NCI-H748 treated with DMSO at 0.1 percent for 48 hours (cell line): ENCODE data around the gene SLC6A17.

ENCODE experiments used
- DNase-seq: peaks from one replicate; lab custom pipeline; 2025; lab: John Stamatoyannopoulos, UW

Gene SLC6A17

DNA sequence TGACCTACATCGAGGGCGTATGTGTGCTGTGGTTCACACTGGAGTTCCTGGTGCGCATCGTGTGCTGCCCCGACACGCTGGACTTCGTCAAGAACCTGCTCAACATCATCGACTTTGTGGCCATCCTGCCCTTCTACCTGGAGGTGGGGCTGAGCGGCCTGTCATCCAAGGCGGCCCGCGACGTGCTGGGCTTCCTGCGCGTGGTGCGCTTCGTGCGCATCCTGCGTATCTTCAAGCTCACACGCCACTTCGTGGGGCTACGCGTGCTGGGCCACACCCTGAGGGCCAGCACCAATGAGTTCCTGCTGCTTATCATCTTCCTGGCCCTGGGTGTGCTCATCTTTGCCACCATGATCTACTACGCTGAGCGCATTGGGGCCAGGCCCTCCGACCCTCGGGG is 72.8 kb downstream of the SLC6A17 start:
- no peak for DNase-seq

DNA sequence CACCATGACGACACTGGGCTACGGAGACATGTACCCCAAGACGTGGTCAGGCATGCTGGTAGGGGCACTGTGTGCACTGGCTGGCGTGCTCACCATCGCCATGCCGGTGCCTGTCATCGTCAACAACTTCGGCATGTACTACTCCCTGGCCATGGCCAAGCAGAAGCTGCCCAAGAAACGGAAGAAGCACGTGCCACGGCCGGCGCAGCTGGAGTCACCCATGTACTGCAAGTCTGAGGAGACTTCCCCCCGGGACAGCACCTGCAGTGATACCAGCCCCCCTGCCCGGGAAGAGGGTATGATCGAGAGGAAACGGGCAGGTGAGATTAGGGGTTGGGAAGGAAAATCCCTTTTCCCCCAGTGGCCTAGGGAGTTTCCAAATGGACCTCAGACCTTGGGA is 73.3 kb downstream of the SLC6A17 start:
- DNase-seq: no peak

DNA sequence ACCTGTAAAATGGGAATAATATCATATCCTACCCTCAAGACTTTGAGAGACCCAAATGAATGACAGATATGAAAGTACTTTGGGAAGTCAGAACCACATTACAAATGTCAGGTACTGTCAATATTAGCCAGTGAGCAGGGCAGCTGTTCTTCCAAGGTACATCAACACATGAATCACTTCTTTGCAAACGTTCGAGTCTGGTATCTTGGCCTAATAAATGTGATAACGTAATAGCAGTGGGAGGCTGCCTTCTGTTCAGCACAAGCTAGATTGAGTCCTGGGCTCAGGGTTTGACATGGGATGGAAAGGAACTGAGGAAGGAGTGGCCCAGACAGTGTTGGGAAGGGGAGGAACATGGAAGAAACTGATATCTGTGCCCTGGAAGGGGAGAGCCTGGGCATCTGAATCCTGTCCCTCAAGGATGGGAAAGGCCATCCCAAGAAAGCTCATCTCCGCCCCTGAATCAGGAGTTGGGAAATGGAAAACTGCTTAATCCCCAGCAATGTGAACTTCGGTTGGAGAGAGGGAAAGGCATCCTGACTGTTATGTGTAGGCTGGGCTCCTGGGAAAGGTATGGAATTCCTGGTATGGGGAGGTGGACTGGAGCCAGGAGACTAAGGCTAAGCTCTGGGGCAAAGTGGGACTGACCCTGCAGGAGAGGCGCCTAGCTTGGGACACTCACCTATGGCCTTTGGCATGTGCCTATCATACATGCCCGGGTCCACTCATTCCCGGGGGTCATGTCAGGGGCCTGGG is 74.1 kb downstream of the SLC6A17 start:
- no peak for DNase-seq

DNA sequence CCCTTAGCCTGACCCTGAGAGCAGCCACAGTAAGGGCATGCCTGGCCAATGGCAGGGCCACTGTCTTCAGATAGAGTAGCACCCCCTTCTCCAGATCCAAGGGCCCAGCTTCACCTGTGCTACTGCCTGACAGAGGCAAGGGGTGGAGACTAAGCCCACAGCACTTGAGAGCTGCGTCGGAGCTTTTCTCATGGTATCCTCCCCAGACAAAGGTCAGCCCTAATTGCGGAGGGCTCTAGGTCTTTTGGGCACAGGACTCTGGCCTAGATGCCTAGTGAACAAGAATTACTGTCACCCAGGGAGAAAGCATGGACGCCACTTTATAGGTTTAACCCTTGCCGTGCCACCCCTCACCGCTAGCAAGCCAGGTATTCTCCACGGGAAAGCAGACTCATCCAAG is 74.9 kb downstream of the SLC6A17 start:
- no peak for DNase-seq

DNA sequence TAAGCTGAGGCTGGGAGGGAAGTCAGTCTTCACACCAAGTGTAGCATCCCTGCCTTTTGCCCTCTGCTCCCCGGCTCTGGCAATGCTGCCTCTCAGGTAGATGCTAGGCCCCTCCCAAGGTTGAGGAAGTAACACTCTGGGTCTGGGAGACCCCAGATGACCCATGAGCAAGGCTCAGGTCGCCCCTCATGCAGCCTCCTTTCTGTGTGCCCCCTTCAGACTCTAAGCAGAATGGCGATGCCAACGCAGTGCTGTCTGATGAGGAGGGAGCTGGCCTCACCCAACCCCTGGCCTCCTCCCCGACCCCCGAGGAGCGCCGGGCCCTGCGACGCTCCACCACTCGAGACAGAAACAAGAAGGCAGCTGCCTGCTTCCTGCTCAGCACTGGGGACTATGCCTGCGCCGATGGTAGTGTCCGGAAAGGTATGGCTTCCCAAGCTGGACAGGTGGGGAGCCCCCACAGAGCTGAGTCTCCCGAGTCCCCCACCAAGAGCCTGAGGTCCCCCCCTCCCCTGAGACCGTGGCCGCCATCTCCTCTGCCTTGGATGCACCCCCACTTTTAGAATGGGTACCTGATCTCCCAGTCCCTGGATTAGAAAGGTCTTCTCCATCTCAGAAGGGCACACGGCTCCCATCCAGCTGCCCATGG is 75.6 kb downstream of the SLC6A17 start:
- no peak for DNase-seq

DNA sequence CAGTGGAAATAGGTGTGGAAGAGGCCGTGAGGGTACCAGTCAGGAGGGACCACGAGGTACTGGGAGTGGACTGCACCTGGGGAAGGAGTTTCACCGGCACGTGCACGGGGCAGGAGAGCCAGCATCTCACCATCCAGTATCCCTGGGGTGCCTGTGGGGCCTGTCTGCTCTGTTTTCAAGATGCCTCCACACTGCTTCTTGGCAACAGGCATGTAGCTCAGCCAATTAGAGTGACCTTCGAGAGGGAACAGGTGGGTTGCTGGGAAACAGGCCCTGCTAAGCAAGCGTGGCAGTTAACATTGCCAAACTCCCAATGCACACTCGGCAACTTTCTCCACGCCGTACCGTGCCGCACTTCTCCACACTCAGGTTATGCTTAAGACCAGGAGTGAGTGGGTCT is 77.5 kb downstream of the SLC6A17 start:
- no peak for DNase-seq

DNA sequence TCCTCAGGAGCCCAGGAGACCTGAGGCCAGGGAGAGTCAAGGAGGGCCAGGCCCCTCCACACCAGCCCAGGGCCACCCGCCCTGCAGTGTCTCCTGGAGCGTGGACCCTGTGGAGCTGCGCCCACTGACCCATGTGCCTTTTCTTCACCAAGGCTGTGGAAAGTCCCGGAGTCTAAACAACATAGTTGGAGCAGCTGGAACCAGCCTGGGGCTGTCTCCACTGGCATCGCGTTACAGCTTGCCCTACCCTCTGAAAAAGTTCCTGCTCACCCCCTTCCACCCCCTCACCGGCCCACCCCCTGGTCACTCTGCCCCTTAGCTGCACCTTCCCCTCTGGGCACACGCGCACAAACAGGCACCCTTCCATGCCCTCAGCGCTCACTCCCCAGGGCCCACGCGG is 78.1 kb downstream of the SLC6A17 start:
- no peak for DNase-seq

DNA sequence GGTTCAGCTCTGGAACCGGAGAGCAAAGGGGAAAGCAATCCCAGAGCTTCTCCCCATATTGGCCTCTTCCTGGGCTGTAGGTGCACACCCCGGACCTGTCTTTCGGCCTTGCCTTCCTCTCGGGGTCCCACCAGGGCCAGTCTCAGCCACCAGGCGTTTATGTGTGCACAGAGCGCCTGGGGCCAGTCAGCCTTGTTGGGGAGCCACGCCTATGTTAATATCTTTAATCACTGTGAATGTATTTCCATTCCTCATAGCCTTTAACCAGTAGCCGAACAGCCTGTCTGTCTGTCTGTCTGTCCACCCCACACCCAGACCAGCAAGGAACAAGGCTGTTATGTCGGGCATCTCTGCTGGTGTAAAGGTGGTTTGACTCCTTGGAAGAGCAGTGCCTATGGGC is 78.6 kb downstream of the SLC6A17 start:
- DNase-seq: no peak

DNA sequence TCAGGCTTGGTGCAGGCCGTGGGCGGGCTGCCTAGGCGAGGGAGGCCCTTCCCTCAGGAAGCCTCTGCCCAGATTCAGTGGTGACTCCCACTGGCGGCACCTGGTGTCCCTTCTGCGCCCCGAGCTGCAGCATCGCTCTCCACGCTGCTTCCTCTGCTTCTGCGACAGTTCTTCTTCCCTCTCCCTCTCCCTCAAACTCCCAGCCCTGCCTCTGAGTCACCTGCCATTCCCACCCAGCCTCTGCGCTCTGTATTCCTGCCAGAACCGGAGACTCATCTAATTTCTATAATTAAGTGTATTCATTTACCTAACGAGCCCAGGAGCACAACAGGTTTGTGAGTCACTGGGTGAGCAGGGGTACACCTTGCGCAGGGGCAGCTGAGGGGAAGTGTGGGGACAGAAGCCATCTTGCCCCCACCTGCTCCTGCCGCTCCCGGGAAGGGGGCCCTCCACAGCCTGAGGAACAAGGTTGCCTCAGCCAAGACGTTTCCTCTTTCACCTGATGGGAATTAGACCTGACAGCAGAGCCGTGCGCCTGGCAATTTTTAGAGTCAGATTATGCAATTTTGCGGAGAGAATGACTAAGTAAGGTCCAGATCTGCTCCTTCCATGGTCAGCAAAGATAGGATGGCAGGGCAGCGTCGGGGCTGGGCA is 79.2 kb downstream of the SLC6A17 start:
- no peak for DNase-seq

DNA sequence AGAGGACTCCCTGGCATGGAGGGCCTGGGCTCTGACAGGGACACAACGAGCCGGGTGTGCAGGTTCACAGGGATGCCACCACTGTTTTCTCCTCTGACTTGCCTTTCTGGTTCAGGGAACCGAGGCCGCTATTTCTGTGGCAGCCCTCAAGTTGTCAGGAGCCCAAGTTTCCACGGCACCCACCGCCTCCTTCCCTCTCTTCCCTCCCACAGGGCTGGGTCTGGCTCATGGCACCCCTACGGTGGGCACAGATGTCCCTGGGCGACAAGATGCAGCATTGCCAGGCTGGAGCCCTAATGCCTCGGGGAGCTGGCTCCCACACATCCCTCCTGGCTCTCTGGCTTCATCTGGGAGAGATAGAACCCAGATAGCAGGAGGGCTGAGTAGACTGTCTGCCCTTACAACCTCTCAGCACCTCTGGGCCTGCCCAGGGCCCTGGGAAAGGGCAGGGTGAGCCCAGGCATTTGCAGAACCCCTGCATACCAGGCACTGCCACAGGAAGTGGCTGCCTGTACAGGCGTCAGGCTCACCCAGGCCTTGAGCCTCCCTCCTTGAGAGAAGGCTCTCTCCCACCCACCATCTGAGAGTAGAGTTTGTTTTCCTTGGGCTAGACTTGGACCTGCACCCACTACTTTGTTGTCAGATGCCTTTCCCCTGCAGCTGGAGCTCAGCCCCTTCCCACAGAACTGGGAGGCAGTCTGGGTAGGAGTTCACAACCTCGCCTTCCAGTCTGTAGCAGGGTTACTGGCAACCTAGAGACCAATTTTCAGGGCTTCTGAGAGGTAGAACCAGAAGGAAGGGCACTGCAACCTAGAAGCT is 80.3 kb downstream of the SLC6A17 start:
- DNase-seq: no peak

DNA sequence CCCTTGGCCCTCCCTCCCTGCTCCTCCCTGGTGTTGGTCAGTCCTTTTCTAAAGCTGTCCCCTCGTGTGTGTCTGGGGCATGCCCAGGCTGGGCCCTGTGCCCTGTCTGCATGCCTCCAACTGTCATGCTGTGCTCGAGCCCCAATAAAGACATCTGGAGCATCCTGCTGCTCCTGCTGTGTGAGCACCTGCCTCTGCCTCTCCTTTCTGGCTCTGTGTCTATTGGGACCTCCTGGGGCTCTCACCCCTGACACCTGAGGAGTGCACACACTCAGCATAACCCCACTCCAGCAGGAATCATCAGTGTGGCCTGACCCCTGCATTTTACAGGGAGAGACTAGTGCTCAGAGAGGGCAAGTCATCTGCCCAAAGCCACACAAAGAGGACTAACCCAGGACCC is 83.6 kb downstream of the SLC6A17 start:
- DNase-seq: no peak

DNA sequence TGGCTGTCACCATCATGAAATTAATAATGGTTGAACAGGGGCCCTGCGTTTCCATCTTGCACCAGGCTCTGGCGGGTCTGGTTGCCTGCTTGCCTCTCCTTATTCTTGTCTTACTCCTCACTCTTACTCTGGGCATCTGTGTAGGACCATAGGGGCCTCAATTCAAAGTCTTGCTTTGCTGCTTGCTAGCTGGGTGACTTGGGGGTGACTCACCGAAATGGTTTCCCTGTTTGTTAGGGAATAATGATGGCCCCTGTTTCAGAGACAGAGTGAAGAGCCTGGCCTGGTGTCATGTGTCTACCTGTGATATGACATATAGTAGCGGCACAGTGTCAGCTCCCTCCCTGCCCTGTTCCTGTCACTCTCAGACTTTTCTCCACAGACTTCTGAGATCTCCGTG is 84.4 kb downstream of the SLC6A17 start:
- DNase-seq: no peak

DNA sequence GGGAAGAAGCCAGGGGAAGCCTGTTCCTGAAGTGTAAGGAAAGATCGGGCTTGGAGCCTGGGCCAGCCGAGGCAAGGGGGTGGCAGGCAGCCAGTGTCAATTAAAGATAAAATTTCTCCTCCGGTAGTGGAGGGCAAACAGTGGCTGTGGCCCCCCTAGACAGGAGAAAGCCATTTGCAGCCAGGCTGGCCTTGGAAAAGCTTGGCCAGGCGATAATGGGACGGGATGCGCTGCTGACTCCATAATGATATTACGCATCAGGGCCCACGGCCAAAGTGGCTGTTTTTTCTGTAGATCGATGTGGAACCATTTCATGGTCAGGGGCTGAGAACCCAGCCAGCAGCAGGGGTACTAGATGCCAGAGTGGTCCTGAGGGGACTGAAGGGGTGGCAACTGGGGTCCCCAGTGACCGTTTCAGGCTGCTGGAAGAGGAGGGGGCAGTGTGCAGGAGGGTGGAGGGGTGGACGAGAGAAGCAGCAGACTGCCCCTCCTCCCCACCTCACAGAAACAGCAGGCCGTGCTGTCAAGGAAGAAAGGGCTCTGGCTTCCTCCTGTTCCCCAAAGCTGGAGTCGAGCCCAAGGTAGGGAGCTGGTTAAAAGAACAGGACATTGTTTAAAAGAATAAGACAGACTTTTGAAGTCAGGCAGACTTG is 85.0 kb downstream of the SLC6A17 start:
- DNase-seq: no peak

DNA sequence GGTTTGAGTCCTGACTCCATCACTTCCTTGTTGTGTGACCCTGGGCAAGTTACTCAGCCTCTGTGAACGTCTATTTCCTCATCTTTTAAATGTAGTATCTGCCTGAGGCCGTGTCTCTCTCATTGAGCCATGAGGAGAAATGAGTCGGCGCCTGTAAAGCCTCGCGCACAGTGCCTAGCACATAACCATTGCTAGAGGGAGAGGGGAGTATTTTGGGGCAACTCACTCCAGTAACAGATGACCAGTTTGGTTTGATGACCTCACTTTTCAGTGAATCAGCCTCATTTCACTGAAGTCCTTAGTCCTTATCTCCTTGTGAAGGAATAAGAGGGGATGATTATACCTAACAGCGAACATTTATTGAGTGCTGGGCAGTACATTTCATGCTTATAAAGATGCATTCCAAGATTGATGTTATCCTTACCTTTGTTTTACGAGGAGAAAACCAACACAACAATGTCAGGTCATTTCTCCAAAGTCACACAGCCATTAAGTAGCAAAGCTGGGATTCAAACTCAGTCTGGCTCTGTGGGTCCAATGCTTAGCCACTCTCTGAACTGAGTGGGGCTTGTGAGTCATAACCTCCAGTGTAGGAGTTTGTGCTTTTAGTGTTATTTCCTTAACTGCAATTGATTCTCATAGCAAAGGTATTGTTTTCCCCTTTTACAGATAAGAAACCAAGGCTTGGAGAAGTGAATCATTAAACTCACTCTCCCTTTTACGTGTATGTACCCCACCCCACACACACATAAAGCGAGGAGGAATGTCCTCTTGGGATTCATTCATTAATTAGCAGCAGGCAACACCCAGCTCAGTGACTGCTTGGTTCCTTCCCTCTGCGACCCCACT is 85.8 kb downstream of the SLC6A17 start:
- no peak for DNase-seq

DNA sequence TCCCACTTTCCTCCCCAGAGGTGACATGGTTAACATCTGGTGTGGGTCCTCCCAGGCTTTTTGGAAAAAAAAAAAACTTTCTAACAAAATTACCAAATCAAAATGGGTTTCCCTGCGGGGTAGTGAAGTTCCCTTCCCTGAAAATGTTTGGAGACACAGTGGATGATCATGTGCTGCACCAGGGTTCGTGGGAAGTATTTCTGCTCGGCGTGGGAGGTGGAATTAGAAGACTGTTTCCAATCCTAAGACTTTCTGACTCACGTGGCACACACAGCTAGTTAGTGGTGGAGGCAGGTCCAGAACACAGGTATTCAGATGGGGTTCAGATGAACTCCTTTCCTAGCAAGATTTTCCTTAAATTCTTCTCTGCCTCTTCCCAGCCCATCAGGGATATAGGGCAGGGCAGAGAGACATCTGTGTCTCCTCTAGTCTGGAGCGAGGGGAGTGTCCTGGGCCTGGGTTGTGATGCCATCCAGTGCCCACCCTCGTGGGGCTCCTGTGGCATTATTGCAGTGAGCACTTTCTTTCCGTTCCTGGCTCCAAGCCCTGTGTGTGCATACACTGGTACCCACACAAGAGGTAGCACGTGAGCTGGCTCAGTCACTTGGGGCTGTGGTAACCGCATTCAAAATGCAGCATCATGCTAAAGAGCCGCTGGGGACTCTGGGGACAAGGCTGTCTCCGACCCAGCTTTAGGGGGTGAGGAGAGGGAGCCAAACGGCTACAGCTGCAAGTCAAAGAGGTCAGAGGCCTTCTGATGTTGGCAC is 87.3 kb downstream of the SLC6A17 start:
- no peak for DNase-seq

DNA sequence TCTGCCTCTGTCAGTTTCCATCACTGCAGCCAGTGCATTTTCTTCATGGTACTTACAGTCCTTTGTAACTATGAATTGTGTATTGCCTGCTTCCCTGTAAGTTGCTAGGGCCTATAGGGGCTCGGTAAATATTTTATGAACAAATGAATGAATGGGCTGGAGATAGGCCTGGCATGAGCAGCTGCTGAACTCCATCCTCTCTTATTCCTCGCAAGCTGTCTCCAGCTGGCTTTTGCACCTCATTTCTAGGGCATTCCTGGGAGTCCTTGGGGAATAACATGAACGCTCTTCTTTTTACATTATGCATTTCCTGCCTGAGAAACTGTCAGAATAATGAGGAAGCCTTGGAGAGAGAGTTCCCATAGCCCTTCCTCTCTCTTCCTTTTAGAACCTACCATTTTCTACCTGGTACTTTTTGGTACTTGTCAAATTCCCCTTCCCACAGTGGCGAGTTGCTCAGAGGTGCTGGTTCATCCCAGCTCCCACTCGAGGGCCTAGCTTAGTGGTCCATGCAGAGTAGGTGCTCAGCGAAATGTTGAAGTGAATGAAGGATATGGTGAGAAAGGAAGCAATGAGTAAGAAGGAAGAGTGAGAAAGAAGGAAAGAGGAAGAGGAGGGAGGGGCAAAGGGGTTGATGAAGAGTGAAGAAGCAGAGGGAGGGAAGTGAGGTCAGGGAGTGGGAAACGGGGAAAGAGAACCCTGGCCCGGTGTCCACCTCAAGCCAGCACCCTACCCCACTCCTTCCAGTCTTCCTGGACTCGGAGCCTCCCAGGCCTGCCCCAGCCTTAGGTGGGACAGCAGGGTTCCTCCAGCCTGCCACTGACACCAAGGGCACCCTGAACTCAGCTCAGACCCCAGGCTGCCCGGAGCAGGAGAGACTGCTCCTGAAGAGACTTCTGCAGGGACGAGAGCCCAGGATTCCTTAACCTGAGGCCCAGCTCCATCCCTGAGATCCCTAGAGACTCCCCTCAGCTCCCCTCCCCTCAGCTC is 89.4 kb downstream of the SLC6A17 start:
- DNase-seq: no peak

DNA sequence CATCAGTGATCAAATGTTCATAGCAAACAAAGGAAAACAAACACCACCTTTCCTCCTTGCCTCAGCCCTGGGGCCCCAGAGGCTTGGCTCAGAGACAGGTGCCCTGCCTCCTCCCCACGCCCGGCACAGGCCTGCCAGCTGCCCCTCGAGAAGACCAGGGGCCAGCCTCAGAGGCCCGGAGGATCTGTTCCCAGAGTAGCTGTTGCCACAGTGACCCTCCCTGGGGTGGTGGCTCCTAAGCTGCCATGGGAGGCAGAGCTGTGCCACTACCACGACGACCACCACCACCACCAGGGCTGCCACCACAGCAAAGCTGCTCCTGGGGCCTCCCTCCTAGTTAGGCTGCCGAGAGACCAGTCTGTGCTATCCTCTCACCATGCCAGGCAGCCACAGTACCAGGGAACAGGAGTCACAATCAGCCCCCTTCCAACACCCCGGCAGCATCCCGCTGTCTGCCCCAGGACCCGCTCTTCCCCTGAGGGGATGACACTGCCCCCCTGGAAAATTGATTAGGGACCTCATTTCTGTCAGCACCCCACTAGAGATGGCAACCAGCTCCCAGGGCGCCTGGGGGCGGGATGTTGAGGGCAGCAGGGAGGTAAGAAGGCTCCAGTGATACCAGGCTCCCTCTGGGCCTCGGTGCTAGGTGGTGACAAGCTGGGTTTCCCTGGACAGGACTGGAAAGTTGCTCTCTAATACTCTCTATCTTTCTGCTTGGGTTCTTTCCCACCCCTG is 90.3 kb downstream of the SLC6A17 start:
- DNase-seq: no peak

DNA sequence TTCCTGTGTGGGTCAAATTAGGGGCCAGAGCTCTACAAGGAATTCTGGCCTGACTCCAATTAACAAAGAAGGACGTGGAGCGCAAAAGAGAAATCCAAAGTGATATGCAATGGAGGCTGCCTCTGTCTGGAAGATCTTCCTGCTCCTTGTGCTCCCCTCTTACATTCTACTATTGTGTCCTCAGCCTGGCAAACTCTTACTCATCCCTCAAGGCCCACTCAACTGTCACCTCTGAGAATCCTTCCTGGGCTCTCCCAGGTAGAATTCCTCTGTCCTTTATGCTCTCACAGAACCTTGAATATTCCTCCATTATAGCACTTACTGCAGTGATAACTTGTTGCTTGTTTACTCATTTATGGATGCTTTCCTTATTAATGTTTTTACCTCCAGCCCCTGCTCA is 91.2 kb downstream of the SLC6A17 start:
- DNase-seq: no peak
